Measurements from ENCODE around the gene FMNL2. TPM values are rescaled to one million over a fixed set of nuclear protein-coding genes. Genes with fewer than 3 reads are reported as not detected.

Gene FMNL2
- total RNA-seq, 1 donor from 2014 or later: 24.7 TPM

DNA sequence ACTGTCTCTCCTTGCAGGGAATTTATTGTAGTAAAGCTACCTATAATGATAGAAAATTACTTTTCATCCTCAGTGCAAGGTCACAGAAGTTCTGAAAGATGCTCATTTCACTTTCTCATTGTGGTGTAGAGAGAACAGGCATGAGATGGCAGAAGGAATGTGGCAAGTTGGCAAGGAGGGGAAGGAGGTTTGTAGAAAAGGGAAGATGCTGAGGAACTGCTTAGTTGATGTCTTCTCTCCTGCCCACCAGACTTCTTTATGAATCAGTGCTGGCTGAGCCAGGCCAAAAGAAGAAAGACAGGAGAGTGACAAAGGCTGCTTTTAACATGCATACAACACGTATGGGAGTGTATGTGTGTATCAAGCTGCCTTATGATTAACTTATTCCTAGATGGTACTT is 217.9 kb downstream of the FMNL2 start:
- no peaks in the 10 kb centered on the region for H3K27me3 ChIP-seq (ENCODE audit: control insufficient read depth, insufficient read depth, low read length)
- no peak overlapping the region for H3K4me3 ChIP-seq (ENCODE audit: low read depth, low read length)
- no peaks in the 10 kb centered on the region for H3K36me3 ChIP-seq (ENCODE audit: control insufficient read depth, insufficient read depth, low read length)
- TF ChIP-seq, protein P1, sequence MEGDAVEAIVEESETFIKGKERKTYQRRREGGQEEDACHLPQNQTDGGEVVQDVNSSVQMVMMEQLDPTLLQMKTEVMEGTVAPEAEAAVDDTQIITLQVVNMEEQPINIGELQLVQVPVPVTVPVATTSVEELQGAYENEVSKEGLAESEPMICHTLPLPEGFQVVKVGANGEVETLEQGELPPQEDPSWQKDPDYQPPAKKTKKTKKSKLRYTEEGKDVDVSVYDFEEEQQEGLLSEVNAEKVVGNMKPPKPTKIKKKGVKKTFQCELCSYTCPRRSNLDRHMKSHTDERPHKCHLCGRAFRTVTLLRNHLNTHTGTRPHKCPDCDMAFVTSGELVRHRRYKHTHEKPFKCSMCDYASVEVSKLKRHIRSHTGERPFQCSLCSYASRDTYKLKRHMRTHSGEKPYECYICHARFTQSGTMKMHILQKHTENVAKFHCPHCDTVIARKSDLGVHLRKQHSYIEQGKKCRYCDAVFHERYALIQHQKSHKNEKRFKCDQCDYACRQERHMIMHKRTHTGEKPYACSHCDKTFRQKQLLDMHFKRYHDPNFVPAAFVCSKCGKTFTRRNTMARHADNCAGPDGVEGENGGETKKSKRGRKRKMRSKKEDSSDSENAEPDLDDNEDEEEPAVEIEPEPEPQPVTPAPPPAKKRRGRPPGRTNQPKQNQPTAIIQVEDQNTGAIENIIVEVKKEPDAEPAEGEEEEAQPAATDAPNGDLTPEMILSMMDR (IDR thresholded peaks at IDR 0.05; ENCODE audit: insufficient read depth, low read length, severe bottlenecking): no peak
- FAIRE-seq: no peak
- no peak for DNase-seq (ENCODE audit: low read depth)

DNA sequence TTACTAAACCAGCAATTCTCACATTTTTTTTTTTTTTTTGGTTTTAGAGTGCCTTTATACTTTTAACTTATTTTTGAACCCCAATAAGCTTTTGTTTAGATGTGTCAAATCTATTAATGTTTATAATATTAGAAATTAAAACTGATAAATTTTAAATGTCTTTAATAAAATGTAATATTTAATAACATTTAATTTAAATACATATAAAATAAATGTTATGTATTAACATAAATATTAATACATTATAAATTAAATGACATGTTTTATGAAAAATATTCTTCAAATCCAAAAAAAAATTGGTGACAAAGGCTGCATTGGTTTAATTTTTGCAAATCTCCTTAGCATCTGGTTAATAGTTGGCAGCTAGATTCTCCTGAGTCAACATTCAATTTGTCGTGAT is 218.5 kb downstream of the FMNL2 start:
- DNase-seq (ENCODE audit: low read depth) (no peak), FAIRE-seq (no peak)
- Histone ChIP-seq H3K4me3 (ENCODE audit: low read depth, low read length) (no peak overlapping the region), H3K27me3 (ENCODE audit: control insufficient read depth, insufficient read depth, low read length) (no peaks in the 10 kb centered on the region), H3K36me3 (ENCODE audit: control insufficient read depth, insufficient read depth, low read length) (no peaks in the 10 kb centered on the region)
- TF ChIP-seq, protein P1 (IDR thresholded peaks at IDR 0.05; ENCODE audit: insufficient read depth, low read length, severe bottlenecking): no peak

DNA sequence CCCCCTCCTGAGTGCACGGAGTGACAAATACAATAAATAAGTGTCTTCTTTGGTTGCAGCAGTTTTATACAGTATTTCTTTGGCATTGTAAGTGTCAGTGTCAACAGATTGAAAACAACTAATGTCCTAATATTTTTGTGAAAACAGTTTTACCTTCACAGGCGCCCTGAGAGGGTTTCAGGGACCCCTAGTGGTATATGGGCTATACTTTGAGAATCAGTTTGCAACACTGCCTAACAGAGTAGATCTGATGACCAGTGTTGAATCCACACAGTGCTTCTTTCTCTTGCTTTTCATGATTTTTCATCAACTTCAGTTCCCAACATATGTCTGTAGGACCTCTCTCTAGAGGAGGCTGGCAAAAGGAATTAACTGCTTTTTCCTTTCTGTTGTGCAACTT is 220.1 kb downstream of the FMNL2 start:
- no peak for FAIRE-seq

DNA sequence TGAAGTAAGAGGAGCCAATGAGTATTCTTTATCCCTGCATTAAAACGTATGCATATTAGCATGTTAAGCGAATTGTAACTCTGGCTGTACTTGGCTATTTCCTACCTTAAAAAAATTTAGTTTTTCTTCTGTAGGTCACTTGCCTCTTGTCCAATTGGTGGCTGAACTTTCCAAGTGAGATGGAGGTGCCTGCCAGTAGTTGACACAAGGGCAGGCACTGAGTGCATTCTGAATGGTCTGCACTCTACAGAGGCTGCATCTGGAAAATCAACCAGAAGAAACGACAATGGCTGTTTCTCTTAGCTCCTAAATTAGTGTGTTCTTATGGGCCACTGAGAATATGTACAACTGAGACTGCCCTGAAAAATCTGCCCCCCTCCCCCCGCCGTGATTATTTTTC is 221.5 kb downstream of the FMNL2 start:
- H3K4me3 ChIP-seq (ENCODE audit: low read depth, low read length): no peak overlapping the region
- peaks cover 1% of the 10 kb centered on the region for H3K36me3 ChIP-seq (ENCODE audit: control insufficient read depth, insufficient read depth, low read length)
- DNase-seq (ENCODE audit: low read depth) (no peak), FAIRE-seq (no peak)
- H3K27me3 ChIP-seq (ENCODE audit: control insufficient read depth, insufficient read depth, low read length): no peaks in the 10 kb centered on the region
- TF ChIP-seq, protein P1 (IDR thresholded peaks at IDR 0.05; ENCODE audit: insufficient read depth, low read length, severe bottlenecking): no peak

More for the DNA sequence above, 220.1 kb downstream of the FMNL2 start:
- no peak overlapping the region for H3K4me3 ChIP-seq (ENCODE audit: low read depth, low read length)
- H3K36me3 ChIP-seq (ENCODE audit: control insufficient read depth, insufficient read depth, low read length): peaks cover 1% of the 10 kb centered on the region
- no peak for DNase-seq (ENCODE audit: low read depth)
- H3K27me3 ChIP-seq (ENCODE audit: control insufficient read depth, insufficient read depth, low read length): no peaks in the 10 kb centered on the region
- TF ChIP-seq, protein P1 (IDR thresholded peaks at IDR 0.05; ENCODE audit: insufficient read depth, low read length, severe bottlenecking): no peak

DNA sequence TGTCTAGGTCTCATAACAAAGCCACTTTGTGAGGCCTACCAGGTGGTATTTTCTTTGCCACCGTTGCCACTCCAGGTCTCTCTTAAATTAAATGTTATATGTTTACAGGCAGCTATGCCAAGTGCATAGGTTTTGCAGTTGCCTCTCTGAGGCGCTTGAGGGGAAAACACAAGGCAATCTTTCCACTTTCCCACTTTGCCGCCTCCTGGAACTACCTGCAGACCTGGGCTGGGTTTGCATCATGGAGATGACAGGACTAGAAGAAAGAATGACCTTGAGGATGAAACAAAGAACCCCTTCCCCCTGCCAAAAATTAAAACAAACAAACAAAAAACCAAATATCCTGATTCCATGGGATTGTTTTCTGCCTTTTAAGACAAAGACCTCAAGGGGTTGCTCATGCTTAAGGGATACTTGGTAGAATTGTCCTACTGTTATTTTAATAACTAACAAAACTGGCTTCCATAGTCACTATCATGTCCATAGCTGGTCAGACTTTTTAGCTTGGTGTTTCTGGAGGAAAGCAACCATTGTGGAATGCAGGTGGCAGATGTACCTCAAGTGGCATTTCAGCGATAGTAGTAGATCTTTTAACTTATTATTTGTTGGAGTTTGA is 222.4 kb downstream of the FMNL2 start:
- Histone ChIP-seq H3K4me3 (ENCODE audit: low read depth, low read length) (no peak overlapping the region), H3K36me3 (ENCODE audit: control insufficient read depth, insufficient read depth, low read length) (peaks cover 1% of the 10 kb centered on the region), H3K27me3 (ENCODE audit: control insufficient read depth, insufficient read depth, low read length) (no peaks in the 10 kb centered on the region)
- DNase-seq (ENCODE audit: low read depth): no peak
- FAIRE-seq: no peak
- TF ChIP-seq, protein P1 (IDR thresholded peaks at IDR 0.05; ENCODE audit: insufficient read depth, low read length, severe bottlenecking): no peak
